ENCODE measurements around the gene RXFP3.

RXFP3 gene

GRCh38 chr5:33929925-33930690, 6.1 kb upstream of the RXFP3 start (continued):
- TF ChIP-seq ZNF692 (tag by site-specific recombination; IDR thresholded peaks at IDR 0.05): no peak

- ChIA-PET CTCF (interaction anchor here (0.6 to 1.0 kb wide), 3 partner anchors 343 to 635 kb away, joined by 4 to 6 read pairs (median 4); no protein-coding TSS in a partner anchor), POLR2A (no interaction called here)
- TF ChIP-seq KLF17 (tag by site-specific recombination; IDR thresholded peaks at IDR 0.05): no peak
- no peak for TF ChIP-seq ZNF747 (tag by site-specific recombination; IDR thresholded peaks at IDR 0.05)
- no peak for TF ChIP-seq ZNF398 (tag by site-specific recombination; IDR thresholded peaks at IDR 0.05)
- TF ChIP-seq ZNF155 (tag by site-specific recombination; IDR thresholded peaks at IDR 0.05): no peak
- no peak for TF ChIP-seq ZNF580 (tag by site-specific recombination; IDR thresholded peaks at IDR 0.05)
- TF ChIP-seq ZNF335 (tag by site-specific recombination; conservative IDR thresholded peaks at IDR 0.05): no peak
- TF ChIP-seq ZNF354C (tag by site-specific recombination; IDR thresholded peaks at IDR 0.05; ENCODE audit: borderline replicate concordance, low read depth): no peak
- no peak for TF ChIP-seq ZNF707 (tag by site-specific recombination; IDR thresholded peaks at IDR 0.05)
- TF ChIP-seq HOXA7 (CRISPR knock-in tag; IDR thresholded peaks at IDR 0.05; ENCODE audit: borderline replicate concordance): no peak
- TF ChIP-seq ZNF670 (tag by site-specific recombination; IDR thresholded peaks at IDR 0.05; ENCODE audit: low read depth): no peak
- no peak for TF ChIP-seq ZSCAN5A (tag by site-specific recombination; IDR thresholded peaks at IDR 0.05)
- TF ChIP-seq ZNF571 (tag by site-specific recombination; IDR thresholded peaks at IDR 0.05): no peak
- no peak for TF ChIP-seq FEZF1 (tag by site-specific recombination; IDR thresholded peaks at IDR 0.05)
- no peak for TF ChIP-seq ZNF266 (tag by site-specific recombination; IDR thresholded peaks at IDR 0.05; ENCODE audit: low read depth)
- no peak for TF ChIP-seq MYNN (tag by site-specific recombination; IDR thresholded peaks at IDR 0.05; ENCODE audit: borderline replicate concordance)
- TF ChIP-seq YY1 (tag by site-specific recombination; IDR thresholded peaks at IDR 0.05): no peak
- no peak for TF ChIP-seq ZNF19 (tag by site-specific recombination; IDR thresholded peaks at IDR 0.05; ENCODE audit: low read depth)
- no peak for TF ChIP-seq INSM2 (tag by site-specific recombination; IDR thresholded peaks at IDR 0.05)
- no peak for TF ChIP-seq ZNF112 (tag by site-specific recombination; IDR thresholded peaks at IDR 0.05)
- no peak for TF ChIP-seq ZNF629 (tag by site-specific recombination; IDR thresholded peaks at IDR 0.05)
- no peak overlapping the region for H3K27ac ChIP-seq (ENCODE audit: extremely low read depth, low read depth, low read length)
- H3K36me3 ChIP-seq (ENCODE audit: control insufficient read depth in 2 of 2, insufficient read depth in 1 of 2, low read length in 2 of 2): no peaks in the 10 kb centered on the region
- H3K4me1 ChIP-seq (ENCODE audit: control insufficient read depth, insufficient read depth, low read length): no peaks in the 10 kb centered on the region
- no peak overlapping the region for H3K4me3 ChIP-seq (ENCODE audit: low read depth, low read length)
- H3K9me3 ChIP-seq (ENCODE audit: control insufficient read depth, insufficient read depth, low read depth, low read length): no peaks in the 10 kb centered on the region
Observed at GRCh38 chr5:33931136-33931535, 5.0 kb upstream of the RXFP3 start.
